Lower leg skin (tissue), 3 donors: Measurements from ENCODE around the gene HORMAD1.

Source experiments
- CTCF ChIP-seq, 3 donors: fragments of 450-650 bp; IDR thresholded peaks; one replicate each; pipeline ENCODE4 v1.5.1; 2016; ENCODE audit warnings: antibody characterized with exemption in 3 of 3, mild to moderate bottlenecking in 3 of 3, moderate library complexity in 2 of 3
- POLR2A ChIP-seq, 2 donors: fragments of 450-650 bp; IDR thresholded peaks; one replicate each; pipeline ENCODE4 v1.6.1; 2016 to 2017; ENCODE audit warnings: antibody characterized with exemption in 2 of 2, mild to moderate bottlenecking in 1 of 2, moderate library complexity in 1 of 2

GRCh38 chr1:150760013-150760412, 39.3 kb upstream of the HORMAD1 start:
- TF ChIP-seq CTCF (IDR thresholded peaks at IDR 0.05) (no peak), POLR2A (IDR thresholded peaks at IDR 0.05) (no peak)
